ENCODE measurements around the gene WBP1.

DNA sequence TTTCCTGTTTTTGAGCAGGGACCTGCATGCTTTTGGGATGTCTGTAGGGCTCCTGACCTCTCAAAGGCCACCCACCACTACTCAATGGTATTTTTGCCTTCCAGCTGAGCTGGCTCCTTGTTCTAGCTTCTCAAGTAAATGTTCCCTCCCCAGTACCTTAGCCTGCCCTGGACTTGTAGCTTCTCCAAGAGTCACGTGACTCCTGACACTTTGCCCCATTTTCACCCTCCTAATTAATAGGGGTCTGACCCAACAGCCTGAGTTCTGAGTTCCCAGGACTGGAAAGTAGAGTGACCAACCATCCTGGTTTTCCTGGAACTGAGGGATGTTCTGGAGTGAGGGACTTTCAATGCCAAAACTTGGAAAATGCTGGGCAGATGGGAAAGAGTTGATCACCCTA lies 37.2 kb downstream of the WBP1 start:
- TF ChIP-seq, protein P1, sequence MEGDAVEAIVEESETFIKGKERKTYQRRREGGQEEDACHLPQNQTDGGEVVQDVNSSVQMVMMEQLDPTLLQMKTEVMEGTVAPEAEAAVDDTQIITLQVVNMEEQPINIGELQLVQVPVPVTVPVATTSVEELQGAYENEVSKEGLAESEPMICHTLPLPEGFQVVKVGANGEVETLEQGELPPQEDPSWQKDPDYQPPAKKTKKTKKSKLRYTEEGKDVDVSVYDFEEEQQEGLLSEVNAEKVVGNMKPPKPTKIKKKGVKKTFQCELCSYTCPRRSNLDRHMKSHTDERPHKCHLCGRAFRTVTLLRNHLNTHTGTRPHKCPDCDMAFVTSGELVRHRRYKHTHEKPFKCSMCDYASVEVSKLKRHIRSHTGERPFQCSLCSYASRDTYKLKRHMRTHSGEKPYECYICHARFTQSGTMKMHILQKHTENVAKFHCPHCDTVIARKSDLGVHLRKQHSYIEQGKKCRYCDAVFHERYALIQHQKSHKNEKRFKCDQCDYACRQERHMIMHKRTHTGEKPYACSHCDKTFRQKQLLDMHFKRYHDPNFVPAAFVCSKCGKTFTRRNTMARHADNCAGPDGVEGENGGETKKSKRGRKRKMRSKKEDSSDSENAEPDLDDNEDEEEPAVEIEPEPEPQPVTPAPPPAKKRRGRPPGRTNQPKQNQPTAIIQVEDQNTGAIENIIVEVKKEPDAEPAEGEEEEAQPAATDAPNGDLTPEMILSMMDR (IDR thresholded peaks at IDR 0.05; ENCODE audit: poor library complexity), result no peak
- no peak for TF ChIP-seq EZH2 (IDR thresholded peaks at IDR 0.05; ENCODE audit: borderline replicate concordance)
